DOHH2 (cell line): ENCODE measurements around the gene FABP6.

Experiments
- EZH2phosphoT487 ChIP-seq: fragments of 200-600 bp; sonication (generic); IDR thresholded peaks from 2 replicates; pipeline ENCODE4 v1.6.1; 2017; ENCODE audit warnings: borderline replicate concordance, mild to moderate bottlenecking, antibody characterized with exemption, low read length, moderate library complexity, mixed read lengths
- TF ChIP-seq, protein P1 (sequence below): fragments of 200-600 bp; sonication (generic); IDR thresholded peaks from one replicate; pipeline ENCODE4 v1.5.1; 2014; ENCODE audit warnings: antibody characterized with exemption, mild to moderate bottlenecking, low read depth, low read length; ENCODE audit not compliant: poor library complexity, severe bottlenecking

DNA sequence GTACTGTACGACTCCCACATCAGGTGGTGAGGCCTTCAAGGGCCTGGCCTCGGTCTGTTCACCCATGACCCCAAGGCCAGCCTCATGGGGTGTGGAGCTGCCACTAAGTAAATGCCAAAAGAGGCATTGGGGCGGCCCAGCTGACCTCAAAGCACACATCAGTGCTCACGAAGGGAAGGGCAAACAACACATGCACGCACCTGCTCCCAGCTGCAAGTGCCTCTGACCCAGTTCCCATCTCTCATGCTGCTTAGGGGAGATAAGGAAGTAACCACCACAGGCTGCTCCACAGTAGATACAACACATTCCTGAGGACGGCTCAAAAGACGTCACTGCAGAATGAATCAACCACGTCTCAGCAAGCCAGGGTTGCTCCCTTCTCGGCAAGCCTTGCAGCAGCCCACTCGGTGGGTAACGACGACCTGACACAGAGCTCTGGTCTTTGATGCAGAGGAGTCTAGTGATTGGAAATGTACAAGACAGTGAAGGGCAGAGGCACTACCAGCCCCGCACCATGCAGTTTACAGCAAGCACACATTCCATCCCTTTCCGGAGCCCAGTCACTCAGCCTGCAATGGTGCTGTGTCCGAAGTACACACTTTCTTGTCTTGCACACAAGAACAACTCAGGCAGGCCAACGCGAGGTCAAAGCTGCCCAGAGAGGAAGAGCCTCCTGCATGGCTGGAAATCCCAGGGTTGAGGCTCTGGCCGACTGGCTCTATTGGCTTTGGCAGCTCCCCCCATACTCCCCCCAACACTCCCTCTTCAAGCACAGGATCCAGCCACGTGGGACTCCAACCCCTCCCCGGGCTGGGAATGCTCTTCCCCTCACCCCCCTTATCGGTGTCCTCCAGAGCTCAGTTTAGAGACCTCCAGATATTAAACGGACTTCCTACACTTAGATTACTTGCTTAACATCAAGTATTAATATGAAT, 31.8 kb downstream of the FABP6 start:
- TF ChIP-seq, protein P1, sequence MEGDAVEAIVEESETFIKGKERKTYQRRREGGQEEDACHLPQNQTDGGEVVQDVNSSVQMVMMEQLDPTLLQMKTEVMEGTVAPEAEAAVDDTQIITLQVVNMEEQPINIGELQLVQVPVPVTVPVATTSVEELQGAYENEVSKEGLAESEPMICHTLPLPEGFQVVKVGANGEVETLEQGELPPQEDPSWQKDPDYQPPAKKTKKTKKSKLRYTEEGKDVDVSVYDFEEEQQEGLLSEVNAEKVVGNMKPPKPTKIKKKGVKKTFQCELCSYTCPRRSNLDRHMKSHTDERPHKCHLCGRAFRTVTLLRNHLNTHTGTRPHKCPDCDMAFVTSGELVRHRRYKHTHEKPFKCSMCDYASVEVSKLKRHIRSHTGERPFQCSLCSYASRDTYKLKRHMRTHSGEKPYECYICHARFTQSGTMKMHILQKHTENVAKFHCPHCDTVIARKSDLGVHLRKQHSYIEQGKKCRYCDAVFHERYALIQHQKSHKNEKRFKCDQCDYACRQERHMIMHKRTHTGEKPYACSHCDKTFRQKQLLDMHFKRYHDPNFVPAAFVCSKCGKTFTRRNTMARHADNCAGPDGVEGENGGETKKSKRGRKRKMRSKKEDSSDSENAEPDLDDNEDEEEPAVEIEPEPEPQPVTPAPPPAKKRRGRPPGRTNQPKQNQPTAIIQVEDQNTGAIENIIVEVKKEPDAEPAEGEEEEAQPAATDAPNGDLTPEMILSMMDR: no peak
- TF ChIP-seq EZH2phosphoT487: no peak
